ENCODE results near the gene PACS2.

DNA sequence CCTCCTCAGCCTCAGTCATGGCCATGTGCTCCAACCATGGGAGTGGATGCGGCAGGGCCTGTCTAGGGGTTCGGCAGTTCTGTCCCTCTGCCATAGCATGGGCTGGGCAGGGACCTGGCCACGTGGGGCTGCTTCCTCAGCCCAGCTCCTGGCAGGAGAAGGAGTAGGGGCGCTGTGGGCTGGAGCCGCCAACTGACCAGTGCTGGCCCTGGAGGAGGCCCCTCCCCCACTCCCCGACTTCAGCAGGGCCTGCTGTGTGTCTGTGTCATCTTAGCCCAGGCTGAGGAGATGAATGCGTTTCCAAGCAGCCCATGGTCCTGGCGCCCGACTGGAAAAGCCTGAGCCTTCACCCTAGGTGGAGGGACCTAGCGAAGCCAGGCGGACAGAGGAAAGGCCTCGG, 2.7 kb upstream of the PACS2 start:
- no peak for TF ChIP-seq CTCF (IDR thresholded peaks at IDR 0.05; ENCODE audit: control extremely low read depth in 1 of 3, insufficient read depth in 1 of 3, low read depth in 1 of 3, low read length in 3 of 3)
- TF ChIP-seq, protein P1, sequence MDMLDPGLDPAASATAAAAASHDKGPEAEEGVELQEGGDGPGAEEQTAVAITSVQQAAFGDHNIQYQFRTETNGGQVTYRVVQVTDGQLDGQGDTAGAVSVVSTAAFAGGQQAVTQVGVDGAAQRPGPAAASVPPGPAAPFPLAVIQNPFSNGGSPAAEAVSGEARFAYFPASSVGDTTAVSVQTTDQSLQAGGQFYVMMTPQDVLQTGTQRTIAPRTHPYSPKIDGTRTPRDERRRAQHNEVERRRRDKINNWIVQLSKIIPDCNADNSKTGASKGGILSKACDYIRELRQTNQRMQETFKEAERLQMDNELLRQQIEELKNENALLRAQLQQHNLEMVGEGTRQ (IDR thresholded peaks at IDR 0.05; ENCODE audit: low read length): no peak
- no peak for TF ChIP-seq CREB1 (IDR thresholded peaks at IDR 0.05)
- TF ChIP-seq JUND (IDR thresholded peaks at IDR 0.05; ENCODE audit: low read length): no peak
- TF ChIP-seq, protein P2, sequence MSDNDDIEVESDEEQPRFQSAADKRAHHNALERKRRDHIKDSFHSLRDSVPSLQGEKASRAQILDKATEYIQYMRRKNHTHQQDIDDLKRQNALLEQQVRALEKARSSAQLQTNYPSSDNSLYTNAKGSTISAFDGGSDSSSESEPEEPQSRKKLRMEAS (IDR thresholded peaks at IDR 0.05): 0 out of 2 replicates have a peak, but pooled peaks have one; percentile 9
- TF ChIP-seq EZH2 (IDR thresholded peaks at IDR 0.05; ENCODE audit: low read depth, low read length, severe bottlenecking): no peak

Data from H1 (cell line).